Stimulated activated CD8-positive, alpha-beta memory T cell treated with anti-CD3 and anti-CD28 coated beads, Interleukin-4, amount 100 ng/mL, for 1 hour (primary cell): Measurements from ENCODE around the gene CPEB3.
"Not testable (repeated sequence)": the region's sequence is repeated elsewhere in the genome, so short reads cannot be mapped to it uniquely, and the experiment has no call there.

Source experiments
- DNase-seq, 2 donors: peaks; one replicate each; pipeline ENCODE4 v3.0.0-alpha.2; 2020; ENCODE audit warnings: low read depth in 2 of 2, low spot score in 1 of 2

The CPEB3 gene

DNA sequence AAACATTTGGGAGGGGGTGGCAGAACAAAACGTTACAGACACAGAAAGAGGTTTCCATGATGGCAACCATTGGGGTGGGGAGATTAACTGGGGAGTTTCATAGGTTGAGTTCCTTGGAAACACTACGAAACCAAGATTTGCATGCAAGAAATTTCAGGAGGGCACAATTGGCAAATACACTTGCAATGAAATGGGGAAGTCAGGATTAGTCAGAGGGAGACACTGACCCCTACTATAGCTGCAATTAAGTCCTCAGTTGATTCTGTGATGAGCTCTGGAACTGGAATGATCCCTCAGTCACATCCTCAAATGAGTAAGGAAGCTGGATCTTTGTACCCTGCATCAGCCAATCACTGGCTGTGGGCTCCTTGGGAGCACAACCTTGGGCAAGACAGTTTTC is 22.1 kb downstream of the CPEB3 start:
- DNase-seq = no peak

- no peak for DNase-seq
Measured at GRCh38 chr10:92267343-92267742, 23.5 kb downstream of the CPEB3 start.

- no peak for DNase-seq
Measured at GRCh38 chr10:92265687-92266258, 25.1 kb downstream of the CPEB3 start.

- DNase-seq = no peak
Measured at GRCh38 chr10:92264249-92264648, 26.6 kb downstream of the CPEB3 start.

DNA sequence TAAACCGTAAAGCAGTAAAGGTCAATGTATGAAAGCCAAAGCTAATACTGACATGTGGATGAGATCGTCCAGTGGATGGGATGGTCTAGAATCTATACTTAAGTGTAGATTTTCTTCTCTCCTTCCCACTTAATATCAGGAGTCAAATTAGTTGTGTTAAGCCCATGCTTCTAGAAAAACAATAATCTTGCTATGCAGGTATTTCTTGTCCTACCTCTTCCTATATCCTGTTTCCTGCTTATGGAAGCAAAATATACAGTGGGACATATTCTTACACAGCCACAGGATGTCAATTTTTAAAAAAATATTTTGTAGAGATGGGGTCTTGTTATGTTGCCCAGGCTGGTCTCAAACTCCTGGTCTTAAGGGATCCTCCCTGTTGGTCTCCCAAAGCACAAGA is 27.5 kb downstream of the CPEB3 start:
- DNase-seq = no peak

- DNase-seq = no peak
Measured at GRCh38 chr10:92248566-92248965, 42.3 kb downstream of the CPEB3 start.

- DNase-seq = no peak
Measured at GRCh38 chr10:92244796-92245195, 46.1 kb downstream of the CPEB3 start.

DNA sequence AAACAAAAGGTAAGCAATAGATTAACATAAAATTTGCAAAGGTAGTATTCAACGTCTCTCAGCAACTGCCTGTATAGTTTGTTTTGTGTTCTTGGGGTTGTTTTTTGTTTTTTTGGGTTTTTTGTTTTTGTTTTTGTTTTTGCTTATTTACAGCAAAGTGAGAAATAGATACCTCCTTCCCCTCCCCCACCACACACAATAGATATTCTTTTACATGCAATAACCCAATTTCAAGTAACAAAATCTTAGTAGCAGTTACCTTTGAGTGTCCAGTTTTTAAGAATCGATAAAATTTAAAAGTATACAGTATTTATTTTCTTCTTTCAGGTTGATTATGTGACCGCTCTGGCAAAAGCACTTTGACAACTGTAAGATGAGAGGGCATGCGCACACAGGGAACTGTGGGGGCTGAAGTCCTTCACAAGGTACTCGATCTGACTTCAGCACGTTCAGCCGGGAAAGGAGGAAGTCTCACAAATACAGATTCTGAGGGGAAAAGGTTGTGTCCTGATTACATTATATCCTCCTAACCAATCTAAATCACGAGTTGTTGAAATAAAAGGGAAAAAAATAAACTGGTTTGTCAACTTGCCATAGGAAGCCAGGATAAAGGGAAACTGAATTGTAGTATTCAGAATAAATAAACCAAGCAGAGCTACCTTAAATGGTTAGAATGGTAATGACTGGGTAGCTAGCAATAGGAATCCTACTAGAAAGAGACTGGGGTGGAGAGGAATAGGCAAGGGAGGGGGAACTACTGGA is 47.8 kb downstream of the CPEB3 start:
- no peak for DNase-seq

- DNase-seq = no peak
Measured at GRCh38 chr10:92242380-92242779, 48.5 kb downstream of the CPEB3 start.

DNA sequence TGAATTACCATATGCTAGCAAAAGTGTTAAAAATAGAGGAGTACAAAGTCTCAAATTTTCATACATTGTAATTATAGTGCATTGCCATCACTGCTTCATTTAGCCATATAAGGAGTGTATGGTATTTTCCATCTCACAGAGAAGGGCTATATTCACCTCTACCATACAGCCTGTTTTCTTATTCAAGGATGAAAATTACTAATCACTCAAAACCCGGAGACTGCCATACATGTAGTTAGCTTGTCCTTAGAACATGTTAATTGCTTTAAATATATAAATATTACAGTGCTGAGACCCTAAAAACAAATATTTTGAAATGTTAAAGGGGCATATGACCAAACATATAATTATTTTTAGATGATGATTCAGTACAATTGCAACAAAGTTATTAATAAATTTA is 49.4 kb downstream of the CPEB3 start:
- DNase-seq = no peak

DNA sequence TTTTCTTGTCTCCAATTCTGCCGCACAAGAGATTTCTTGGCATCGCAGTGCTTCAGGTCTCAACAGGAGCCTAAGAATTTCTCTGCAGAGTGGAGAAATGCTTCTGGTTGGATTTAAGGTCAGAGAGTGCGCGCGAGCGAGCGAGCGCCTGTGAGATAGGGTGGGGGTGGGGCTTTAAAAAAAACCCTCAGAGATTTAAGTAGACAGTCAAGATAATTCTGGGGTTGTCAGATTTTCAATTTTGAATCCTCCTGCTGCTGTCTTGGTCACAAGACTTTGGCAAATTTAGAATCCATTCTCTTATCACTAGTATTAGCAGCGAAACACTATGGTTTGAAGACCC is 49.7 kb downstream of the CPEB3 start:
- no peak for DNase-seq

- no peak for DNase-seq
Measured at GRCh38 chr10:92240289-92241157, 50.4 kb downstream of the CPEB3 start.

- DNase-seq = no peak
Measured at GRCh38 chr10:92239600-92240288, 51.1 kb downstream of the CPEB3 start.

DNA sequence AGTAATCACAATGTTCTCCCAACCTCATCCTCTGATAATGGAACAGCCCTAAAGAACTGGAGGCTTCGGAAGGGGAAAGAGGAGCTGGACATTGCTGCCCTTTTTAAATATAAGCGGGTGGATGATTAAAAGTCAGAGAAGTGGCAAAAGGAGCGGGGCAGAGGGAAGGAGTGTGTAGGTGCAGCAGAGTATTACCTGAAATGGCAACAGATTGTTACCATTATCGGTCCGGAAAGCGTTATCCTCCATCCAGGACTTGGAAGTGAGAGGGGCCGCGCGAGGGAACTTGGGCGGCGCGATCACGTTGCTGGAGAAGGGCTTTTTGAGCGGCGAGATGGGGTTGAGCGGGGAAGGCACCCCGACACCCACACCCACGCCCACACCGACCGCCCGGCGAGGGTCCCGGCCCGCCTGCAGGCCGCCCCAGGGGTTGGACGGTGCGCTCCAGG is 51.7 kb downstream of the CPEB3 start:
- DNase-seq = no peak

GRCh38 chr10:92238586-92239098 is 52.2 kb downstream of the CPEB3 start:
- DNase-seq = no peak

DNA sequence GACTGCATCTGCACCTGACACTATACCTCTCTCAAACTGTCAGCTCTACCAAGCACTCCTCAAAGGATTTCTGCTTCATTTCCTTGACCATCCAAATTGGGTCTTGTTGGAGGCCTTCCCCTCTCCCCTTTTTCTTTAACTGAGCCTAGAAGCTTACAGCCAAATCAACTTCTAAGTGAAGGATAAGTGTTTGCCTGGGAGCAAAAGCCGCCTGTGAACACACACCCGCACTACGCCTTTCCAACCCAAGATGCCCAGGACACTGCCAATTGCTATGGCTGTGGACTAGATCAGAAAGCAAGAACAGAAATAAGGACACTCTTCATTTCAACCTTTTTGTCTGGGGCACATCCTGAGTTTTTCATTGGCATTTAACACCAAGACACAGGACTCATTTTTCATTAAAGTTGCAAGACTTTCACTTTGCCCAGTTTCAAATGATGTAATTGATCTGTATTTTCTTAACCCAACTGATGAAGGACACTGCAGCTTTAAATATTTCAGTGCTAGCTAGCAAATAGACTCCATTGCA is 52.8 kb downstream of the CPEB3 start:
- DNase-seq = no peak

DNA sequence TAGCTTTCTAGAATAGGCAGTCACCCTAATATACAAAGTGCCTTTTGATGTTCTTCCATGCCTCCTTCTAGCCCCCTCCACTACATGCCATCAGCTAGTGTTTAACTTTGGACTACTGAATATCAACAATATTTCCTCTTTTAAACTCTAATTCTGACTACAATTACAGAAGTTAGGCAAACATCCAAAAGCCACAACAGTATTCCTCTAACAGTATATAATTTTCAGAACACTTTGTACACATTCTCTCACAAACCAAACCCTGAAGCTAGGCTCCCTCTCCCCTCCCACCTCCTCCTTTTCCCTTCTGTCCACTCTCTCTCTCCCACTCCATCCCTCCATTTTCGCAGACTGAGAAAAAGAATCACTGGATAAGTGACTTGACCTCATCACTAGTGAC is 59.7 kb downstream of the CPEB3 start:
- no peak for DNase-seq

DNA sequence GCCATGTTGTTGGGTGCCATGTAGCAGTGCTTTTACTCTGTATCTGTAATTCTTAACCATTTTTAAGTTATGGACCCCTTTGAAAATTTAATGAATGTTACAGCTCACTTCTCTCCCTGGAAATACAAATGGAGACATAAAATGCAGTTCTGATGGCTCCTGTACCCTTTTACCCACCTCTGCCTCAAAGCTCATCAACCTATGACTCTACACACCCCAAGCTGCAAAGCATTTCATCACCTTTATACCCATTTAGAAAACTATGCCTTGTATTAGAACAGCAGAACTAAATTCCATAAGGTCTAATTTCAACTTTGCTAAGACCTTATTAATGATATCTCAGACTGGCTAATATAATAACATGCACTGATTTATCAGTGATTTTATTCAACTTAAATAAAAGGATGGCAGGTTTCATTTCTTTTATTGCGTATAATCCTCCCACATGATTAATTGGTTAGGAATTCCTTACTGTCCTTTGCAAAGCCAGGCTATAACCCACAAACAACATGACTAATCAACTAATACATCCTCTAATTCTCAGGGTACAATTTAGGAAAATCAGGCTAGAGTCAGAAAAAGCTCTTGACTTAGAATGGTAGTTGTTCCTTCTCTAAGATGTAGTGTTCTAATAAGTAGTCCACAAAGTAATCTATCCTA is 68.1 kb downstream of the CPEB3 start:
- no peak for DNase-seq

DNA sequence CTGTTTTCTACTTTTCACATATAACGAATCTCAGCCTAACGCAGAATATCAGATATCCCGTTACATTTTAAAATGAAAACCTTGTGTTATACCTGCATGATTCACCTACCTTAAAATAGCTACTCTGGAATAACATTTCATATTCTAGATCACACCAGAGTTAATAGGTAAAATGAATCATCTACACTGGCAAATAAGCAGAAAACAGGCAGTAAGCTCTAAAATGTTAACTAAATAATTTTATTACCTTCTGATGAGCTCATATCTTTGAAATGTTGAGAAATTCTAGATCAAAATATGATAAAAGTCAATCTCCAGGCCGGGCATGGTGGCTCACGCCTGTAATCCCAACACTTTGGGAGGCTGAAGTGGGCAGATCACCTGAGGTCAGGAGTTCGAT is 71.3 kb downstream of the CPEB3 start:
- no peak for DNase-seq

DNA sequence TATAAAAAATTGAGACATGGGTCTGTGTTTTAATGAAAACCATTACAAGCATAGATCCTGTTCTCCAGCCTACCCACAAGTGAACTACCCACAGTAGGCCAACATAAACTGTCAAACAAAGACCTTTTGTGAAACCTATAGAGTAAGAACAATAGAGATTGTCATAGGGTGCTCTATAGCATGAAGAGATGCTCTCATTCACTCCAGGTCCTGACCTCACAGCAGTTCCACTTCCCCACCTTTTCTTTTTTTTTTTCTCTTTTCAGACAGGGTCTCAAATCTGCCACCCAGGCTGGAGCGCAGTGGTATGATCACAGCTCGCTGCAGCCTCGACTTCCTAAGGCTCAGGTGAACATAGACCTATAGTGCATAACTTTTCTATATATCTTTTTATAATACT is 72.3 kb downstream of the CPEB3 start:
- DNase-seq = no peak

DNA sequence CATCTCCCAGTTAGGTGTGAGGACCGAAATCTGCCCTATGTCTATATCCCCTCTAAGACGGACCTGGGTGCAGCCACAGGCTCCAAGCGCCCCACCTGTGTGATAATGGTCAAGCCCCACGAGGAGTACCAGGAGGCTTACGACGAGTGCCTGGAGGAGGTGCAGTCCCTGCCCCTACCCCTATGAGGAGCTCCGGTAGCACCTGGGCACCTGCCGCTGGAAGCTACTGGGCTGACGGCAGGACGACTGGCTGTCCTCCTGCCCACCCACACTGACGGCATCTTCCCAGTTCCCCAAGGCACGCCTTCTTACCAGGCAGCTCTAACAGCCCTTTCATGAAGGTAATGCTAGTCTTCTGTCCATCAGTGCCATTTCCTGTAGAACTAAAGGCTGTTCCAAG is 74.3 kb downstream of the CPEB3 start:
- not testable (repeated sequence) for DNase-seq
